ENCODE measurements around the gene GPC6. TPM values are rescaled to one million over a fixed set of nuclear protein-coding genes. Genes with fewer than 3 reads are reported as not detected.

The GPC6 gene
- total and polyA plus RNA-seq, 2 donors (not counting 3 experiments of a cell fraction or from before 2014, with no cell fraction given), result 0.01 TPM; not detected in 1

GRCh38 chr13:94140511-94140910, 913.9 kb downstream of the GPC6 start:
- Histone ChIP-seq H3K9ac (replicated peaks; ENCODE audit: extremely low read depth, insufficient read depth, low read length) (no peak overlapping the region), H4K20me1 (replicated peaks; ENCODE audit: control insufficient read depth, extremely low read depth, insufficient read depth, low read length) (no peaks in the 10 kb centered on the region), H2AFZ (ENCODE audit: low read depth, low read length) (no peak overlapping the region), H3K27ac (ENCODE audit: insufficient read depth, low read depth, low read length) (no peak overlapping the region), H3K4me1 (ENCODE audit: control insufficient read depth, extremely low read depth, insufficient read depth, low read length) (no peaks in the 10 kb centered on the region), H3K27me3 (ENCODE audit: control insufficient read depth in 2 of 2, insufficient read depth in 2 of 2, low read length in 2 of 2) (no peaks in the 10 kb centered on the region), H3K4me3 (replicated peaks in 1 of 3; ENCODE audit: insufficient read depth in 1 of 3, low read depth in 1 of 3, low read length in 3 of 3) (no peak overlapping the region), H3K36me3 (ENCODE audit: control insufficient read depth in 2 of 2, extremely low read depth in 1 of 2, insufficient read depth in 2 of 2, low read length in 2 of 2) (no peaks in the 10 kb centered on the region), H3K9me1 (replicated peaks; ENCODE audit: control insufficient read depth, extremely low read depth, insufficient read depth, low read length) (no peaks in the 10 kb centered on the region), H3K4me2 (ENCODE audit: insufficient read depth, low read length) (no peak overlapping the region), H3K79me2 (ENCODE audit: control insufficient read depth, insufficient read depth, low read length) (no peaks in the 10 kb centered on the region), H3K9me3 (replicated peaks; ENCODE audit: control insufficient read depth, insufficient read depth, low read length) (no peaks in the 10 kb centered on the region)
- DNase-seq (ENCODE audit: low read depth, low spot score) (no peak), FAIRE-seq (no peak)
- TF ChIP-seq POLR2AphosphoS5 (IDR thresholded peaks at IDR 0.05; ENCODE audit: insufficient read depth, low read depth, low read length) (no peak), FOS (IDR thresholded peaks at IDR 0.05; ENCODE audit: borderline replicate concordance, insufficient read depth, low read length) (no peak), MYC (IDR thresholded peaks at IDR 0.05; ENCODE audit: low read depth, low read length) (no peak), MAX (IDR thresholded peaks at IDR 0.05; ENCODE audit: insufficient read depth, insufficient read length) (no peak), JUN (IDR thresholded peaks at IDR 0.05; ENCODE audit: borderline replicate concordance, insufficient read depth, insufficient read length, low read depth) (no peak), GATA2 (IDR thresholded peaks at IDR 0.05; ENCODE audit: insufficient read depth, insufficient read length, low read depth, low read length) (no peak), POLR2A (IDR thresholded peaks at IDR 0.05; ENCODE audit: low read depth, low read length) (no peak), EZH2 (IDR thresholded peaks at IDR 0.05; ENCODE audit: borderline replicate concordance, low read depth, low read length, severe bottlenecking) (no peak), CTCF (IDR thresholded peaks at IDR 0.05; ENCODE audit: extremely low read depth in 1 of 2, insufficient read depth in 1 of 2, low read depth in 1 of 2, low read length in 2 of 2) (no peak)
- ChIA-PET POLR2A (no interaction called here), CTCF (no interaction called here)
- dilution Hi-C loops (cut with MboI; ENCODE audit: extremely low pct_ligation_motif_present, low sequenced_read_pairs) (no loop called here), intact Hi-C loops (cut with micrococcal nuclease) (no loop called here)
- no TSS peak for BruUV-seq (replicated peaks)

All from endothelial cell of umbilical vein (primary cell).